ENCODE data around the gene ACYP1.

Gene ACYP1

DNA sequence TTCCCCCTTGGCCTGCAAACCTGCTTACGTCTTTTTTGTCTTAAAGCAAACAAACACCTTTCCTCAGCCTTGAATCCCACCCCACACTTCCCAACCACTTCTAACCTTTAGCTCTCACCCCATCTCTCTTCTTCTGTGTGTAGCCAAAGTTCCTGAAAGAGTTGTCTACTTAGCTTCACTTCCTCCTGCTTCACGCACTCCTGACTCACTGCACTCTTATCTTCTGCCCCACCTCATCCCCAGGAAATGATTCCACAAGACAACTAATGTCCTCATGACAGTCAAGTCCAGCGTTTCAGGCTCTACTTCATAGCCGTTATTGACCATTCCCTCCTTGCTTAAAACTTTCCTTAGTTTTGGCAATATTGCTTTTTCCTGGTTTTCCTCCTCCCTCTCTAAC is 38.7 kb downstream of the ACYP1 start:
- DNase-seq (ENCODE audit: insufficient read length) (no peak), FAIRE-seq (no peak)
- TF ChIP-seq TAF1 (IDR thresholded peaks at IDR 0.05; ENCODE audit: borderline replicate concordance, low read depth, low read length) (no peak), POLR2AphosphoS5 (IDR thresholded peaks at IDR 0.05; ENCODE audit: low read depth, low read length) (no peak), POLR2A (IDR thresholded peaks at IDR 0.05; ENCODE audit: low read depth, low read length) (no peak)

DNA sequence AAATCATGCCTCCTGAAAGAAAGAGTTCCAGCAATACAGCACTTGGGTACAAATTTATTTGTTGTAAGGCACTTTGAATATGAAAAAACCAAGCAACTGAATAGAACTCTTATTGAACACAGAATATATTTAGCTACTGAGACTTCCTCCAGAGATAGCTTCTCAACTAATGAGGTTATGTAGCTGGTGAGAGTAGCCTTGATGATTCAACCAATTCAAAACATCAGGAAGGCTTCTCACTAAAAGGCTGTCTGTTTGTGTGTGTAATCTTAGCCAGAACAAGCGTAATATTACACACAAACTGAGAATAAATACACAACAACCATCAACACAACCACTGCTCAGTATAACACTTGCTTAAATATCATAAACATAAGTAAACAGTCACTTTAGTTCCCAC is 40.7 kb downstream of the ACYP1 start:
- TF ChIP-seq POLR2AphosphoS5 (IDR thresholded peaks at IDR 0.05; ENCODE audit: low read depth, low read length) (no peak), POLR2A (IDR thresholded peaks at IDR 0.05; ENCODE audit: low read depth, low read length) (no peak), TAF1 (IDR thresholded peaks at IDR 0.05; ENCODE audit: borderline replicate concordance, low read depth, low read length) (no peak)
- DNase-seq (ENCODE audit: insufficient read length) = no peak
- peak; percentile 58 for FAIRE-seq

DNA sequence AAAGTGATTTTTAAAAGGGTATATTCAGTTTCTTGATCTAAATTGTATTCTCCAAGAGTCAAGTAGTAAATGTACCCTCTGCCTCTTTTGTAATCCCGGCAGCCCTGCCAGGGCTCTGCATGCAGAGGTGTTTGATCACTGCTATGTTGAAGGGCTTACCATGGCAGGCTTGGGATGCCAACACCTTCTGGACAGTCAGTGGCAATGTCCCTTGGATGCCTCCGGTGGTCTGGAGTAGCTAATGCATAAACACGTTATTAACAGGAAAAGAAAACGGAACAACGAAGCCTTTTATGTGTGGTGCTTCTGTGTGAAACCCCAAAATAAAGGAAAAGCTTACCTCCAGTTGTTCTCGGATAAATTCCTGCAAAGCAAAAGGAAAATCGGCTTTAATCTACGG is 41.2 kb downstream of the ACYP1 start:
- DNase-seq (ENCODE audit: insufficient read length) = no peak
- FAIRE-seq = peak; percentile 40
- TF ChIP-seq POLR2AphosphoS5 (IDR thresholded peaks at IDR 0.05; ENCODE audit: low read depth, low read length) (no peak), TAF1 (IDR thresholded peaks at IDR 0.05; ENCODE audit: borderline replicate concordance, low read depth, low read length) (no peak), POLR2A (IDR thresholded peaks at IDR 0.05; ENCODE audit: low read depth, low read length) (no peak)

DNA sequence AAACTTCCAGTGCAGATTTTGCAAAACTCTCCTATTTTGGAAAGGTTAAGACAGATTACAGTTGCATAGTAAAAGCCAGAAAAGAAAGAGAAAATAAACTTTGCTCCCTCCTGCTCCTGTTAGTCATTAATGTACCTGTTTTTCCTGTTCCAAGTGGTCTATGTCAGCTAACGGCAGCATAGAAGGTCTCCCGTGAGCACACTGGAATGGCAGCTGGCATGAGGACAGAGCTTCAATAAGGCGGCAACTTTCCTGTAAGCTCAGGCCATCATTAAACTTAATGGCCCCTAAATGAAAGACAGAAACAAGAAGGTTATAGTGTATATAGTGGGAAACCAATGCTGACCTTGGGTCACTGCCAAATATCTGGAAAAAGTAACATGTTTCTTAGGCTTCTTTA is 45.1 kb downstream of the ACYP1 start:
- FAIRE-seq = no peak
- TF ChIP-seq POLR2AphosphoS5 (IDR thresholded peaks at IDR 0.05; ENCODE audit: low read depth, low read length) (no peak), TAF1 (IDR thresholded peaks at IDR 0.05; ENCODE audit: borderline replicate concordance, low read depth, low read length) (no peak), POLR2A (IDR thresholded peaks at IDR 0.05; ENCODE audit: low read depth, low read length) (no peak)
- DNase-seq (ENCODE audit: insufficient read length) = no peak

DNA sequence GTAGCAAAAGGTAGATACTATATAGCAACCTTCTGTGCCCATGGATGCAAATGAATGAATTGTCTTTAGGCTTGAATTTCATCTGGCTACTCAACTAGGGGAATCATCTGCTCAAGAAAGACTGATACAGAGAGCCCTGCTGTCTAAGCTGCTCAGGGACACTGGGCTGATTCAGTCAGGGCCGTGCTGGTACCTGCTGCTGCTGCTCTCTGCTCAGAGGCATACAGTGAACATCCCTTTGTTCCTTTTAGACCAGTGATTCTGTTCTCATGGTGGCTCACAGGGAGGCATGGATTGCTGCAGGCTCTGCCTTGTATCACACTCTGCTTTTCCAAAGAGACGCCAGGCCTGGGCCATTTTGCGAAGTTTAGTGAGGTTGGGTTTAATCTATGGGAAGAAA is 47.0 kb downstream of the ACYP1 start:
- FAIRE-seq = no peak
- TF ChIP-seq POLR2AphosphoS5 (IDR thresholded peaks at IDR 0.05; ENCODE audit: low read depth, low read length) (no peak), TAF1 (IDR thresholded peaks at IDR 0.05; ENCODE audit: borderline replicate concordance, low read depth, low read length) (no peak), POLR2A (IDR thresholded peaks at IDR 0.05; ENCODE audit: low read depth, low read length) (no peak)
- no peak for DNase-seq (ENCODE audit: insufficient read length)

DNA sequence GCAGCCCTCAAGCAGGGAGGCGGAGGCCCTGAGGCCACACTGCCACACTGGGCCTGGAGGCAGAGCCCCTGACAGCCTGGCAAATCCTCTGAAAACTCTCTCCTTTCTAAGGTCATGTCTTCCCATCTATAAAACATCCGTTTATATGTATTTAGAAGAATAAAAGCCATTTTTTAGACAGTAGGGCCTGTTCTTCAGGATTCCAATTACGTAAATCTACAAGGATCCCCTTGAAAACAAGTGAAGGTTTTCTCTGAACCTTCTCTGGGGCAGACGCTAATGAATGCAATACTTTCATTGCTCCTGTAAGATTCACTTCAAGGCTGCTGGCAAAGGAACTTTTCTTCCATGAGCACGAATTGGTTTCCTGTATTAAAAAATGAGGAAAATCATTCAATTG is 48.3 kb downstream of the ACYP1 start:
- TF ChIP-seq TAF1 (IDR thresholded peaks at IDR 0.05; ENCODE audit: borderline replicate concordance, low read depth, low read length) (no peak), POLR2A (IDR thresholded peaks at IDR 0.05; ENCODE audit: low read depth, low read length) (no peak), POLR2AphosphoS5 (IDR thresholded peaks at IDR 0.05; ENCODE audit: low read depth, low read length) (no peak)
- DNase-seq (ENCODE audit: insufficient read length) = no peak
- no peak for FAIRE-seq

DNA sequence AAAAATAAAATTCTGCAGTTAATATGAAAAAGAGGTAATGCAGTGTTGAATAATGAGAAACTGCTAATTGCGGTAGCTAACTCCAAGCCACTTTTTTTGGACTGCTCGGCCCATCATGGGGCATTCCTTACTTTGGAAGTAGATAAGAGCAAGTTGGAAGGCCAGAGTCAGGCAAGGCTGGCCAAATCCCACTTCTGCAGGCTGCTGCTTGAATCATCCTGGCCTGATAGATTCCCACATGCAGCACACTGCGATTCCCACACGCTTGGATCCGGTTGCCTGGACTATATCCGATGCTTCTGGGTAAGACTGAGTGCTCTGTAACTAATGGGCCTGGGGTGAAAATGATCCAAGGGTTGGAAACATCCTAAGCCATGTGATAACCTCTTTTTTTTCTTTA is 50.5 kb downstream of the ACYP1 start:
- TF ChIP-seq POLR2AphosphoS5 (IDR thresholded peaks at IDR 0.05; ENCODE audit: low read depth, low read length) = no peak
- no peak for TF ChIP-seq POLR2A (IDR thresholded peaks at IDR 0.05; ENCODE audit: low read depth, low read length)
- TF ChIP-seq TAF1 (IDR thresholded peaks at IDR 0.05; ENCODE audit: borderline replicate concordance, low read depth, low read length) = no peak
- FAIRE-seq = no peak
- no peak for DNase-seq (ENCODE audit: insufficient read length)

DNA sequence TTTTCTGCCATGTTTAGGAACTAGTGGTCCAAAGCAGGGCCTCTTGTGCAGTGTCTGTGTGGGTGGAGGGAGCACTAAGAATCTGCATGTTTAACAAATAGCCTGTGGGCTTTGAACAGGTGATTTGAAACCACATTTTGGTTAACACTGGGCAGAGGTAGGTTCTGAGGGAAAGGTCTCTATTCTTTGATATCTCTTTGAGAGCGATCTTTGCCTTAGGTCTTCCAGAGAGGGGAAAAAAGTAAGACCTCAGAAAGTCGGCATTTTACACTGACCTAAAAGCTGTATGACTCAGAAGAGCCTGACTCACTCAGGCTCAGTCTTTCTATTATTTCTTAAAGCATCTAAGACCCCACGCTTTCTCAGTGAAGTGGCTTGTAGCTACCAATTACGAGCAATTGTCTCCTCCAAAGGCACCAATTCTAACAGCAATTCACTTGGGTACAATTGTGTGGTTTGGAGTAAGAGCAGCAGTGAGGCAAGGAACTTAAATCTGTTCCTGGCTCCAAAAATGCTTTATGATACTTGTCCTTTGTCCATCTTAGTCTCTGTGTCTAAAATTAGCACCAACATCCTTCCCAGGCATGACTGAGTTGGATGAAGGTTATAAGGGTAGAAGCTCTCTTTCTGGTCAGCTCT is 52.3 kb downstream of the ACYP1 start:
- TF ChIP-seq POLR2A (IDR thresholded peaks at IDR 0.05; ENCODE audit: low read depth, low read length) = no peak
- no peak for TF ChIP-seq TAF1 (IDR thresholded peaks at IDR 0.05; ENCODE audit: borderline replicate concordance, low read depth, low read length)
- no peak for TF ChIP-seq POLR2AphosphoS5 (IDR thresholded peaks at IDR 0.05; ENCODE audit: low read depth, low read length)
- DNase-seq (ENCODE audit: insufficient read length) (no peak), FAIRE-seq (no peak)

DNA sequence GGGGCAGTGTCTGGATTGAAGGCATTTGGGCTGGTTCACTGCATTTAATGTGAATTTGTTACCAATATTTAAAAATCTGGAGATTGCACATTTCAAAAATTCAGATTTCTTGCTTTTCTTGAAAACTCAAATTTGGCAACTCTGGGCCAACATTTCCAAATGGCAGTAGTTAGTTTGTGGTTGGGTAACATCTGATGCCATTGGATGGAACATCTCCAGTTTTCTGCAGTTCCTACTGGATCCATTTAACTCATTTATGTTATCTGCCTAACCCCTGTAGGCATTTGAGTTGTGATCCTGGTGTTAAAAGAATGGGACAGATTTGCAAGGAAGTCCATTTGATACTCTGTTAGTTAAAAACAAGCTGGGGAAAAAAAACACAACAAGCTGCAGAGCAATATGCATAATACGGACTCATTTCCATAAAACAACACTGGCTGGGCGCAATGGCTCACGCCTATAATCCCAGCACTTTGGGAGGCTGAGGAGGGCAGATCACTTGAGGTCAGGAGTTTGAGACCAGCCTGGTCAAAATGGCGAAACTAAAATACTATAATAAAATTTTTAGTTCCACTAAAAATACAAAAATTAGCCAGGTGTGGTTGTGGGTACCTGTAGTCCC is 53.2 kb downstream of the ACYP1 start:
- FAIRE-seq (no peak), DNase-seq (ENCODE audit: insufficient read length) (no peak)
- no peak for TF ChIP-seq TAF1 (IDR thresholded peaks at IDR 0.05; ENCODE audit: borderline replicate concordance, low read depth, low read length)
- TF ChIP-seq POLR2AphosphoS5 (IDR thresholded peaks at IDR 0.05; ENCODE audit: low read depth, low read length) = no peak
- TF ChIP-seq POLR2A (IDR thresholded peaks at IDR 0.05; ENCODE audit: low read depth, low read length) = no peak

DNA sequence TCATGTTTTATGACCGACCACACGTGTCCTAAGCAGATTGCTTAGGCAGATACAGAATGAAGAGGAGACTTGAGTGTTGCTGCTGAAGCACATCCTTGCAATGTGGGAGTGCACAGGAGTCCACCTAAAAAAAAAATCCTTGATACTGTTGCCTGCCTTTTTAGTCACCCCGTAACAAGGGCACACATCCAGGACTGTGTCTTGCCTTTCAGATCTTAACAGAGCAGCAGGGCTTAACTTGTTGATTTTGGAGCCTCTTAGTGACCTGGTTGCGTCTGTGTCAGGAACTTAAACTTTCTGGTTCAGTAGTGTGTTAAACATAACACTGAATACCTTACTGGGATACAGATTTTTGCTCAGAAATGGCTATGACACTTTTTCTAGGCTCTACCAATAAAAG is 54.6 kb downstream of the ACYP1 start:
- no peak for DNase-seq (ENCODE audit: insufficient read length)
- FAIRE-seq = no peak
- TF ChIP-seq TAF1 (IDR thresholded peaks at IDR 0.05; ENCODE audit: borderline replicate concordance, low read depth, low read length) (no peak), POLR2AphosphoS5 (IDR thresholded peaks at IDR 0.05; ENCODE audit: low read depth, low read length) (no peak), POLR2A (IDR thresholded peaks at IDR 0.05; ENCODE audit: low read depth, low read length) (no peak)

DNA sequence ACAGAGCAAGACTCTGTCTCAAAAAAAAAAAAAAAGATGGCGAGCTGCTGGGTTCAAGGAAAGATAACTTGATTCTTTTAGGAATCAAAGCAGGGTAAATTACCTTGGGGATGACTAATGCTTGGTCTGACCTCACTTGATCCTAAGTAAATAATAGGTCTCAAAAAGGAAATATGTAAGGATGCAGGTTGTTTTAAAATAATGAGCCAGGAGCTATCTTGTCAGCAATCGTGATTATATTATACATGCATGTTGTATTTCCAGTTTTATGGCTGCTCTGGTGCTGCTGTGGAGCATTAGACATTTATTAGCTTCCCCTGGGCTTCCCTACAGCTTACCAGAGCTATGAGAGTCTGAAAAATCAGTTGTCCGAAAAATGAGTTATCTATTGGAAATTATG is 58.5 kb downstream of the ACYP1 start:
- DNase-seq (ENCODE audit: insufficient read length) (no peak), FAIRE-seq (no peak)
- TF ChIP-seq POLR2AphosphoS5 (IDR thresholded peaks at IDR 0.05; ENCODE audit: low read depth, low read length) (no peak), POLR2A (IDR thresholded peaks at IDR 0.05; ENCODE audit: low read depth, low read length) (no peak), TAF1 (IDR thresholded peaks at IDR 0.05; ENCODE audit: borderline replicate concordance, low read depth, low read length) (no peak)
